ENCODE data around the gene LUC7L3. TPM values are rescaled to one million over a fixed set of nuclear protein-coding genes. Genes with fewer than 3 reads are reported as not detected.

LUC7L3 gene
- total and polyA plus RNA-seq, 2 of the 13 experiments (the other 11 are each of a cell fraction or from before 2014, with no cell fraction given) = 108 to 120 TPM

DNA sequence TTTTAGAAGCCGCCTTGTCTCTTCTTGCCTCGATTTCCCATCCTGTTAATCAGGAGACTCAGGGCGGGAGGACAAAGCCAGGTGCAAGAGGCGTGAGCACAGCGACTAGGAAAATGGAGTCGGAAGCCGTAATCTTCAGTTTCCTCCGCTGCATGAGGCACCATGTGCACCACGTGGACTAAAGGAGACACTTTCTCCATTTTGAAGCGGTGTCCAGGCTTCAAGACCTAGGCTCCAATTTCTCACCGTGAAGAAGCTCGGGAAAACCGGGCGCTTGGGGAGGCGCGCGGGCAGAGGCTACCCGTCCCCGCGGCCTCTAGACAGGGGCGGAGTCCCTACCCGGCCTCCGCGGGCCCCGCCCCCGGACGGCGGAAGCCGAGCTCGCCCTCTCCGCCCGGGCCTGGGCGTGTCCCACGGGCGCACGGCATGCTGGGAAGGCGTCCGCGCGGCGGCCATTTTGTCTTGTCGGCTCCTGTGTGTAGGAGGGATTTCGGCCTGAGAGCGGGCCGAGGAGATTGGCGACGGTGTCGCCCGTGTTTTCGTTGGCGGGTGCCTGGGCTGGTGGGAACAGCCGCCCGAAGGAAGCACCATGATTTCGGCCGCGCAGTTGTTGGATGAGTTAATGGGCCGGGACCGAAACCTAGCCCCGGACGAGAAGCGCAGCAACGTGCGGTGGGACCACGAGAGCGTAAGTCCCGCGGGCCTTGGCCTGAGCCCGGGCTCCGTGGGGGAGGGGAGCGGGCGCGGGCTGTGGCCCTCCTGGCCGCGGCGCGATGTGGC, at the start of gene LUC7L3 (continued):
- peak; percentile 84 for TF ChIP-seq ZNF335 (CRISPR knock-in tag; IDR thresholded peaks at IDR 0.05)
- TF ChIP-seq ZNF841 (CRISPR knock-in tag; IDR thresholded peaks at IDR 0.05; ENCODE audit: borderline replicate concordance) = peak; percentile 72
- peak; percentile 93 for TF ChIP-seq ZNF225 (CRISPR knock-in tag; IDR thresholded peaks at IDR 0.05)
- peak; percentile 37; the same call in 1 of the 2 replicates for TF ChIP-seq ZNF160 (CRISPR knock-in tag; IDR thresholded peaks at IDR 0.05)
- TF ChIP-seq, protein P1, sequence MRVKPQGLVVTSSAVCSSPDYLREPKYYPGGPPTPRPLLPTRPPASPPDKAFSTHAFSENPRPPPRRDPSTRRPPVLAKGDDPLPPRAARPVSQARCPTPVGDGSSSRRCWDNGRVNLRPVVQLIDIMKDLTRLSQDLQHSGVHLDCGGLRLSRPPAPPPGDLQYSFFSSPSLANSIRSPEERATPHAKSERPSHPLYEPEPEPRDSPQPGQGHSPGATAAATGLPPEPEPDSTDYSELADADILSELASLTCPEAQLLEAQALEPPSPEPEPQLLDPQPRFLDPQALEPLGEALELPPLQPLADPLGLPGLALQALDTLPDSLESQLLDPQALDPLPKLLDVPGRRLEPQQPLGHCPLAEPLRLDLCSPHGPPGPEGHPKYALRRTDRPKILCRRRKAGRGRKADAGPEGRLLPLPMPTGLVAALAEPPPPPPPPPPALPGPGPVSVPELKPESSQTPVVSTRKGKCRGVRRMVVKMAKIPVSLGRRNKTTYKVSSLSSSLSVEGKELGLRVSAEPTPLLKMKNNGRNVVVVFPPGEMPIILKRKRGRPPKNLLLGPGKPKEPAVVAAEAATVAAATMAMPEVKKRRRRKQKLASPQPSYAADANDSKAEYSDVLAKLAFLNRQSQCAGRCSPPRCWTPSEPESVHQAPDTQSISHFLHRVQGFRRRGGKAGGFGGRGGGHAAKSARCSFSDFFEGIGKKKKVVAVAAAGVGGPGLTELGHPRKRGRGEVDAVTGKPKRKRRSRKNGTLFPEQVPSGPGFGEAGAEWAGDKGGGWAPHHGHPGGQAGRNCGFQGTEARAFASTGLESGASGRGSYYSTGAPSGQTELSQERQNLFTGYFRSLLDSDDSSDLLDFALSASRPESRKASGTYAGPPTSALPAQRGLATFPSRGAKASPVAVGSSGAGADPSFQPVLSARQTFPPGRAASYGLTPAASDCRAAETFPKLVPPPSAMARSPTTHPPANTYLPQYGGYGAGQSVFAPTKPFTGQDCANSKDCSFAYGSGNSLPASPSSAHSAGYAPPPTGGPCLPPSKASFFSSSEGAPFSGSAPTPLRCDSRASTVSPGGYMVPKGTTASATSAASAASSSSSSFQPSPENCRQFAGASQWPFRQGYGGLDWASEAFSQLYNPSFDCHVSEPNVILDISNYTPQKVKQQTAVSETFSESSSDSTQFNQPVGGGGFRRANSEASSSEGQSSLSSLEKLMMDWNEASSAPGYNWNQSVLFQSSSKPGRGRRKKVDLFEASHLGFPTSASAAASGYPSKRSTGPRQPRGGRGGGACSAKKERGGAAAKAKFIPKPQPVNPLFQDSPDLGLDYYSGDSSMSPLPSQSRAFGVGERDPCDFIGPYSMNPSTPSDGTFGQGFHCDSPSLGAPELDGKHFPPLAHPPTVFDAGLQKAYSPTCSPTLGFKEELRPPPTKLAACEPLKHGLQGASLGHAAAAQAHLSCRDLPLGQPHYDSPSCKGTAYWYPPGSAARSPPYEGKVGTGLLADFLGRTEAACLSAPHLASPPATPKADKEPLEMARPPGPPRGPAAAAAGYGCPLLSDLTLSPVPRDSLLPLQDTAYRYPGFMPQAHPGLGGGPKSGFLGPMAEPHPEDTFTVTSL (CRISPR knock-in tag; IDR thresholded peaks at IDR 0.05; ENCODE audit: borderline replicate concordance) = no peak
- TF ChIP-seq PCBP1 (IDR thresholded peaks at IDR 0.05; ENCODE audit: borderline replicate concordance, low read depth, low read length) = no peak
- no peak; the same call in 1 of the 2 replicates for TF ChIP-seq ZNF775 (CRISPR knock-in tag; IDR thresholded peaks at IDR 0.05; ENCODE audit: borderline replicate concordance)
- TF ChIP-seq ZNF44 (CRISPR knock-in tag; IDR thresholded peaks at IDR 0.05) = peak; percentile 92
- peak; percentile 95 for TF ChIP-seq MTA1 (CRISPR knock-in tag; IDR thresholded peaks at IDR 0.05; ENCODE audit: borderline replicate concordance)
- no peak; the same call in 1 of the 2 replicates for TF ChIP-seq ZNF510 (CRISPR knock-in tag; IDR thresholded peaks at IDR 0.05; ENCODE audit: low read depth)
- TF ChIP-seq FOXC1 (CRISPR knock-in tag; IDR thresholded peaks at IDR 0.05; ENCODE audit: borderline replicate concordance) = peak; percentile 97
- TF ChIP-seq ZNF780A (CRISPR knock-in tag; IDR thresholded peaks at IDR 0.05) = peak; percentile 70; the same call in 1 of the 2 replicates
- no peak for TF ChIP-seq SMARCE1 (IDR thresholded peaks at IDR 0.05; ENCODE audit: borderline replicate concordance)
- peak; percentile 38 for TF ChIP-seq NFYC (CRISPR knock-in tag; IDR thresholded peaks at IDR 0.05)
- TF ChIP-seq NBN (conservative IDR thresholded peaks at IDR 0.05) = no peak
- peak; percentile 99 for TF ChIP-seq ZFX (CRISPR knock-in tag; IDR thresholded peaks at IDR 0.05; ENCODE audit: low read depth)
- no peak for TF ChIP-seq PAWR (CRISPR knock-in tag; IDR thresholded peaks at IDR 0.05; ENCODE audit: borderline replicate concordance)
- TF ChIP-seq, protein P2, sequence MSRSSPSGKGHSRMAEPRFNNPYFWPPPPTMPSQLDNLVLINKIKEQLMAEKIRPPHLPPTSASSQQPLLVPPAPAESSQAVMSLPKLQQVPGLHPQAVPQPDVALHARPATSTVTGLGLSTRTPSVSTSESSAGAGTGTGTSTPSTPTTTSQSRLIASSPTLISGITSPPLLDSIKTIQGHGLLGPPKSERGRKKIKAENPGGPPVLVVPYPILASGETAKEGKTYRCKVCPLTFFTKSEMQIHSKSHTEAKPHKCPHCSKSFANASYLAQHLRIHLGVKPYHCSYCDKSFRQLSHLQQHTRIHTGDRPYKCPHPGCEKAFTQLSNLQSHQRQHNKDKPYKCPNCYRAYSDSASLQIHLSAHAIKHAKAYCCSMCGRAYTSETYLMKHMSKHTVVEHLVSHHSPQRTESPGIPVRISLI (CRISPR knock-in tag; IDR thresholded peaks at IDR 0.05; ENCODE audit: borderline replicate concordance) = no peak
- TF ChIP-seq, protein P3, sequence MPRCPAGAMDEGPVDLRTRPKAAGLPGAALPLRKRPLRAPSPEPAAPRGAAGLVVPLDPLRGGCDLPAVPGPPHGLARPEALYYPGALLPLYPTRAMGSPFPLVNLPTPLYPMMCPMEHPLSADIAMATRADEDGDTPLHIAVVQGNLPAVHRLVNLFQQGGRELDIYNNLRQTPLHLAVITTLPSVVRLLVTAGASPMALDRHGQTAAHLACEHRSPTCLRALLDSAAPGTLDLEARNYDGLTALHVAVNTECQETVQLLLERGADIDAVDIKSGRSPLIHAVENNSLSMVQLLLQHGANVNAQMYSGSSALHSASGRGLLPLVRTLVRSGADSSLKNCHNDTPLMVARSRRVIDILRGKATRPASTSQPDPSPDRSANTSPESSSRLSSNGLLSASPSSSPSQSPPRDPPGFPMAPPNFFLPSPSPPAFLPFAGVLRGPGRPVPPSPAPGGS (CRISPR knock-in tag; IDR thresholded peaks at IDR 0.05) = peak; percentile 89
- TF ChIP-seq ZNF644 (CRISPR knock-in tag; IDR thresholded peaks at IDR 0.05; ENCODE audit: low read depth) = no peak; the same call in 1 of the 2 replicates
- TF ChIP-seq CCDC6 (CRISPR knock-in tag; IDR thresholded peaks at IDR 0.05) = peak; percentile 78; the same call in 1 of the 2 replicates
